Renal pelvis (tissue), 4 donors: ENCODE measurements around the gene ERBB4. TPM values are rescaled to one million over a fixed set of nuclear protein-coding genes. Genes with fewer than 3 reads are reported as not detected.
"Not testable (repeated sequence)": the region's sequence is repeated elsewhere in the genome, so short reads cannot be mapped to it uniquely, and the experiment has no call there.

Experiments
- DNase-seq: peaks from one replicate; pipeline ENCODE4 v3.0.0-alpha.2; 2013
- polyA plus RNA-seq, 3 donors: library from polyadenylated mRNA; unstranded; fragments of 120-200 nt; gene quantifications; one replicate each; pipeline ENCODE4 v1.2.1, GENCODE V29; 2013; ENCODE audit not compliant: insufficient read length in 3 of 3

The ERBB4 gene
- polyA plus RNA-seq, 3 donors, result 40.0 to 57.4 (median 49.7) TPM

DNA sequence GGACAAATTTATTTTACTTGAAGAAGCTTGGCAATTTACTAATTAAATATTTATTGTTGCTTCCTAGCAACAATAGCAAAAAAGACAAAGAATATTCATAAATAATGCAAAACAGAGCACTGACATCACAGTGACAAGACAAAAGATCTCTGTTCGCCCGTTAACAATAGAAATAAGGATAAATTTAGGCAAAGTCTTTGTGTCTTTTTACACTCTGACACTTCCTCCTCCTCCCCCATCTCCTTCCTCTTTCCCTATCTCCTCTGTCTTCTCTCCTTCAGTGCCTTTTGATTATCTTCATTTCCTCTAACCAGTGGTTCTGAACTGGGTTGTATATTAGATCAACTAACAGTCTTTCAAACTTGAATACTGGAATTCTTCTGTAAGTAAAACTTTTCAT lies 808.4 kb downstream of the ERBB4 start:
- no peak for DNase-seq

DNA sequence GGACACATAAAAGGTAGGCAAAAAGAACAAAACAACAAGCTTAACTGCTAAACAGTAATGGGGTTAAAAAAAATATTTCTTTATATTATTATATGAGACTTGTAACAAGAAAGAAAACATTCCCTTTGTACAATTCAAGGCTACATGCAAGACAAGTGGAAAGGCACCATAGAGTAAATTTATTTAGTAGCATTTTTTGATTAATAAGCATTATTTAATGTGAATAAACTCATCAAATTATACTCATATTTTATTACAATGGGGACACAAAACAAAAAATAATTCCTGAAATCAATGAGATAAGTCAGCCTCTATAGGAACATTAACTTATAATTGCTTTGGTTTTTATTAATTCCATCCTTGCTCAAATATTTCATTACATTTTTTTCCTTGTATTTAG lies 809.2 kb downstream of the ERBB4 start:
- no peak for DNase-seq

DNA sequence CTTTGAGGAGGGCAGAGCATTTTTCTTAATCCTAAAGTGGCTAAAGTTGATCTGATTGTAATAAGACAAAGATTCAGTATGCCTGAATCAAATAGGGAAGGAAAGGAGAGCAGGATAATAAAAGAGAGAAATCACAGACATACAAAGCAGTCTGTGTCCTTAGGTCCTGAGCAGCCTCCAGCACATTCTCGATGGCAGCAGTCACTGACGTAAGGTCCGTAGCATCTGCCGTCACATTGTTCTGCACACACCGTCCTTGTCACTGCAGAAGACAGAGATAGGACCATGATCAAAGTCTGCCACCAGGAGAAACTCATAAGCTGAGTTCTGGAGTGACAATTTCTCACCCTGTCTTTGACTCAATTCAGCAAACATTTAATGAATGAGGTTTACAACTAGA lies 813.7 kb downstream of the ERBB4 start:
- no peak for DNase-seq

DNA sequence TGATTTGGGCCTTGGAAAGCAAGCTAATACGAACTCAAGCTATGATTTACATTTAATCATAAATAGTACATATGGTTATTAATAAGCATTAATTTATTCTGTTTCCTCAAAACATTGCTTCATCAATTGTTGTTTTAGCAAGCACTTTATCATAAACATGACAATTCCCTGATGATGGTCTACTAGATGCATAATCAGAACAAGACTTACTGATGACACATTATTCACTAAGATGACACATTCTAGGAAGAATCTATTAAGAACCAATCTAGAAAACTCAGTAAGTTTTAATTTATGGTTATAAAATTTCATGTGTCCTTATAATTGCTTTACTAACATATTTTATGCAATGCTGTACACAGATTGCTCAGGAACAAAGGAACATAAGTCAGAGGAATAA lies 815.2 kb downstream of the ERBB4 start:
- no peak for DNase-seq

DNA sequence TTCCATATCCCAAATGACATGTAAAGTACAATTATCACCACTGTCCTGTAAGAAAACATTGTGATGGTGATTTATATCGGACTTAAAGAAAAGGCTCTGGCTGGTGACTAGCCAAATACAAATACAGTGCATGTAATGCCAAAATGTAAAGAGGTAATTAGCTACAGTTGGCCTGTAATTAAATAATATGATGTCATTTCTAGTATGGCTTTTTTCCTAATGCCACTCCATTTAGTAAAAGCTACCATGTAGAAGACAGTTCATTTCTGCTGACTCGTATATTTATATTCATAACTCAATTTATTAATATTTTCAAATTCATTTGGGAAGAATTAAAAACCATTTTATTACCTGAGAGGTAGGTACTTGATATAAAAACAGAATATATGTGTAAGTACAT lies 815.7 kb downstream of the ERBB4 start:
- DNase-seq, result no peak

DNA sequence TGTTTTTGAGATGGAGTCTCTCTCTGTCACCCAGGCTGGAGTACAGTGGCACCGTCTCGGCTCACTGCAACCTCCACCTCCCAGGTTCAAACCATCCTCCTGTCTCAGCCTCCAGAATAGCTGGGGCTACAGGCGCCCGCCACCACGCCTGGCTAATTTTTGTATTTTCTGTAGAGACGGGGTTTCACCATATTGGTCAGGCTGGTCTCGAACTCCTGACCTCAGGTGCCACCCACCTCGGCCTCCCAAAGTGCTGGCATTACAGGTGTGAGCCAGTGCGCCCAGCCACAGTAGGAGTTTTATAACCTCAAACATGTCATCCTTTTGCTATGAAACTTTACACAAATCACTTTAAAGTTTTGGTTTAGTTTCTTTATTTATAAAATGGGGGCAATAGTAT lies 816.7 kb downstream of the ERBB4 start:
- DNase-seq, result not testable (repeated sequence)

GRCh38 chr2:211709389-211709788 lies 829.2 kb downstream of the ERBB4 start:
- no peak for DNase-seq

GRCh38 chr2:211692689-211693088 lies 845.9 kb downstream of the ERBB4 start:
- DNase-seq, result no peak

DNA sequence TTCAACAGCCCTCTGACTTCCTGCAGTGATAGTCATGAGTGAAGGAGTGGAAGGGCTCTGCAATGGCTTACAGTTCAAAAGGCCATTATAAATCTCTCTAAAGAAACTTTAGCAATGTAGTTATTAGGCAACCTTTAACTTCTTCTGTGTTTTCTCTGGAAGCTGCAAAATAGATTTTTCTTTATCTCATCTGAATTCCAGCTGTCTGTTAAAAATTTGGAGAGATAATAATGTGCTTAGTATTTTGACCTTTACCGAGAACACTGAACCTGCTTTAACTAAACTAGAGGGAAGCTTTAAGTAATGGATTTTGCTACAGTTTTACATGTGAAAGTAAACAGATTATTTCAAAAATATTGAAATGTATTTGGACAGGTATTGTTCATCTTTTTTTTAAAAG lies 847.9 kb downstream of the ERBB4 start:
- no peak for DNase-seq

- no peak for DNase-seq
These were observed 850.4 kb downstream of the ERBB4 start for GRCh38 chr2:211688196-211688595.

DNA sequence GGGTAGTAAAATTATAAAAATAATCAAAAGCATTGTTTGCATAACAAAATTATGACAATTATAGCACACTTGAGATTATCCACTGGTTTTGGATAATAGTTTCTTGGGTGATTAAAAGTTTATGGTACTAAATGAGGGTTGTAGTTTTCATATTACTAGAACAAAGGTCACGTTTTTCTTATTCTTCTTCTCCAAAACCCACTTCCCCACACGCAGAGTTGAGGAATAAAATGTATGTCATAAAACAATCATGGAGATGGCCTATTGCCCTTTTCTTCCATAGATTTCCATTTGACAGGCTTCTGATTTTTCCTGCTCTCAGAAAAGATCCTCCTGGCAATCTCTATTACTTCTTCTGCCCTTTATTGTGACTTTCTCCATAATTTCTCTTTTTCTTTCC lies 863.9 kb downstream of the ERBB4 start:
- no peak for DNase-seq

DNA sequence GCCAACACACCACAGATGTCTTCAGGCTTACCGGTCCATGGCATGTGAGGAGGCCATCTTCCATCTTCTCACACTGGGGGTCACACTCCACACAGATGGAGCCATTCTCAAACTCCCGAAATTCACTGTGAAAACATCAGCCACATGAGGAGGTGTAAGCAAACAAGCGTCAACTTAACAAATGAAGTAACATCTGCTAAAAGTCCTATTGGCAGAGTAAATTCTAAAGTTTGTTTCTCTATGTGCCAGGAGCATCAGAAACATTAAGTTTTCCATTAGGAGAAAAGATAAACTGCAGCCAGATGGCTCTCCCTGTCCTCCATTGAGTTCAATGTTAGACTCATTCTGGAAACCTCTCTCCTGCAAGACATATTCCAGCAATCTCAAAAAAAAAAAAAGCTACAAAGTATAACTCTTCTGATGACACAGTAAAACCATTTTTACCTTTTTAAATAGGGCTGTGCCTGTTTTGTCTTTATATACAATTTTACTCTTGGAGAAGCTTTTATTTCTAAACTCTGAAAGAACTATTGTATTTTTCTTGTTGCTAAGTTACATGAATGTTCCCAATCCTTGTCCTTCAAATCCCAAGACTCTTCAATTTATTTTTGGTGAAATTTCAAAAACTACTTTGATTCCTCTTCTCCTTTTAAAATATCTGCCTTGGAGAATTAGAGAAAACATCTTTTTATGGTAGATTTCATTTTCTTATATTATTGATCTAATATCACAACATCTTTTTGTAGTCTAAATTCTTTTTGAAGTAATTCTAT lies 865.3 kb downstream of the ERBB4 start:
- DNase-seq, result no peak

- DNase-seq, result no peak
These were observed 866.6 kb downstream of the ERBB4 start for GRCh38 chr2:211671977-211672376.

DNA sequence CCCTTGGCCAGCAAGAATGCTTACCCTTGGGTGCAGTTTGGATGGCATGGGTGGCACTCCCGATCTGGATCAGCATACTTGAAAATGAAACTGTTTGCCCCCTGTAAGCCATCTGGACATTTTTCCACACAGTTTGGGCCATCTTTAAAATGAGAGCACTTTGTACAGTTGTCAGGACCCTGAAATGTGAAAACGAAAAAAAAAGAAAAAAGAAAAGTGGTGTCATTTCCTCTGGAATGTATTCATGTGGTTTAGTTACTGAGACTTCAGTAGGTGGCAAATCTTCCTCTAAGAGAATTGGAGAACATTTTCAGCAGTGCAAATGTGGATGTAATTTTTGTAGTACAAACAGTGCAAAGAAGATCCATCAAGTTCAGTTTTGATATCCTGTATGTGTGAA lies 873.3 kb downstream of the ERBB4 start:
- DNase-seq, result no peak

- no peak for DNase-seq
These were observed 874.3 kb downstream of the ERBB4 start for GRCh38 chr2:211664321-211664720.

GRCh38 chr2:211654211-211654780 lies 884.3 kb downstream of the ERBB4 start:
- DNase-seq, result no peak

- no peak for DNase-seq
These were observed 886.3 kb downstream of the ERBB4 start for GRCh38 chr2:211652327-211652726.

DNA sequence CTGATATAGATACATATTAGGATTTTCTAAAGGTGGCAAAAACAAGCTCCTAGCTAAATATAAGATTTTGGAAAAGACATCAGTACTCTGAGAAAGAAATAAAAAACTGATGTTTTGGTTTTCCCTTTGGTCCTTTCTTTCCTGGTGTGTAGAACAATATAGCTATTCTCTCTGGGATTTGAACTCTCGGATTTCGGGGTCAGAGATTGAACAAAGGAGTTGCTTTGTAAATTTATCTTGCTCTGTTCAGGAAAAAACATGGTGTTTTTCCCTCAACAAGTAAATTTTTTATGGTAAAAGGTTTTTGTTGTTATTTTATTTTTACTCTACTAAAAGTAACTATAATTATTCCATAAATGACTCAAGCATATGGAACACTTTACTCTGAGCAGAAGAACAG lies 889.3 kb downstream of the ERBB4 start:
- DNase-seq, result no peak

DNA sequence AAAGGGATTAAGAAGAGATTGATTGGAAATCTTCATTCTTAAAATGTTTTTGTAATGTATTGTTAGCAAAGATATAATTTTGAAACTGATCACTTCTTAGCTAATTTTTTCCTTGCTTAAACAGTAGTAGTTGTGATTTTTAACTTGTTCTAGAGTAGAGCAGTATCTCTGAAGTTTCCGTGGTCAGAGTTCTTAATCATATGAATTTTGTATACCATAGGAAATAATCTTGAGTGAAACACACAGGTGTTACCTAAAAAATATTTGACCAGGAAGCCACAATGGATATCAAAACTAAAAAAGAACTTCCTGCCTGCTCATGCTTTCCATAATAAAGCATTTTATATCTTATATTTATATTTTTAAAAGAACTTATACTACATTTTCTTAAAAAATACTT lies 907.1 kb downstream of the ERBB4 start:
- no peak for DNase-seq

DNA sequence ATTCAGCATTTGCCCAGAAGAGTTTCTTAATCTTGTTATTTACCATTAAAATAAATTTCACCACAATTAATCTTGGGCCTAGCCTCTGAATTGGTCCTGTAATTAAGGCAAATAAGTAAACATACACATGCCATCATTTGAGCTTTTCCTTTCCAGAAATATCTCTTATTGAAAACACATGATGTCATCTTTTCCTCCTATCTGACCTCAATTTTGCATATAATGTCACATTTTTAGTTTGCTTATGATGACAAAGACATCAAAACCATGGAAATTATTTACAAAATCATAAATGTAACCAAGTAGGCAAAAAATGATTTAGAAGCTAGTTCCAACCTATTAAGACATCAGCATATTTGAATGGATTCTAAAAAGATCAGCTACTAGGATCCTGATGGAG lies 915.5 kb downstream of the ERBB4 start:
- no peak for DNase-seq

- no peak for DNase-seq
These were observed 917.6 kb downstream of the ERBB4 start for GRCh38 chr2:211620986-211621385.

DNA sequence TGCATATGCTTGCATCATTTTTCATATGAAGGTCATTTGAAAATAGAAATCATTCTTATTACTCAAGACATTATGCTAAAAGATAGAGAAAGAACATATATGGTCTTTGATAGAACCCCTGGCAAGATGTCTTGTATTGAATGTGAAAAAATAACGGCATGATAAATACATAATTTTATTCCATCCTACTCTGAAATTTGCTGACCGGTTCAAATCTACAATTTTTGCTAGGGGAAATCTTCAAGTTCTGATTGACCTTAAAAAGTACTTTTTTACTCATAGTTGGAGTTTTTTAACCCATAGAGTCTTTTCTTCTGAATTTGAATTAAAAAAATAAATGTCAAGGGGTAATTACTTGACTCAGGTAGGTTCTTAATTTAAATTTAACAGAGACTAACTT lies 920.8 kb downstream of the ERBB4 start:
- no peak for DNase-seq

DNA sequence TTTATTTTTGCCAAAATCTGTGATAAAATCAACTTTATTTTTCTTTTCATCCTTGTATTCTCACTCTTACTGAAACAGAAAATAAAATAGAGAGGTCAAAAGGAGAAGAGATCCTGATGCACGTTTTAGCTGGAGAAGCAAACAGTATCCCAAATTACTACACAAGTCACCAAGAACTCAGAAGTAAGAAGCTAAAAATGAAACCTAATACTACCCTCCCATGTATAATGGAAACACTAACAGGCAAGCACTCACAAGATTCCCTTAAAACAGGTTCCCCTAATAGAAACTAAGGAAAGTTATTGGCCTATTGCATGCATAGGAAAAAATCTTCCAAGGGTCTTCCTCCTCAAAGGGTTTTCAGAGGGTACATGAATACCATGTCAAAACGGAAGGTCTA lies 927.0 kb downstream of the ERBB4 start:
- no peak for DNase-seq

DNA sequence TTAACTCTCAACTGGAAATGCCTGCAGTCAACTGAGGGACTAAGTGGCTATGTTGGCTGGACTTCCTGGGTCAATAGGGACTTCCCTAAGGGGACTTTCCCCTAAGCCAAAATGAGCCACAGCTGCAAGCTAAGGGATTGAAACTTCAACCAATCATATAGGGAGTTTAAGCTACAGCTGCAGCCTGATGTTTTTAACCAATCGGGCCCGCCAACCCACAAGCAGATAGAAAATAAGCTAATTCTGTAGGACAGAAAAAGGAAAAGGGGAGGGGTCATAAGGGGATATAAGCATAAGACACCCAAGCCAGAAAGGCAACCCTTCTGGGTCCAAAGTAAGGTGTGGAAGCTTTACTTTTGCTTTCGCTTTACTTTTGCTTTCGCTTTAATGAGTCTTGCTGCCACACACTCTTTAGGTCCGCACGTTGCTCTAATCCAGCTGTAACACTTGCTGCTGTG lies 927.5 kb downstream of the ERBB4 start:
- no peak for DNase-seq
